ENCODE results near the gene CPPED1.

DNA sequence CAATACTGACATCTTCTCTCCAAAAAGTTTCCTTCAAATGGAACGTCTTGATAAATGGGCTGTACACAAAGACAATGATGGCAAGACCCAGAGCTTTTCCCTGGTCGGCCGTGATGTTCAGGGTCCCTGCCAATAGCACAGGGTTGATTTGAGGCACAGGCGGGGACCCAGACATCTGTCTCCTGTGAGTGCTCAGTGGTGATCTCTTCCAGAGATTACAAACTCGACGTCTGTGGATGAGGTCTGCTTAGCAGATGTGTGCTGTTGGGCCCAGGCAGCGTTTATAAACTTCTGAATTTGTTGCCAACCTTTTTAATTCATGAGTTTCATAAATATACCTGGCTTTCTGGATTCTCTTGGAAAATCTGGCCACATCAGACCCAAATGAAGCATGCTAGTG is 14.9 kb downstream of the CPPED1 start:
- no peak for TF ChIP-seq EZH2phosphoT487 (IDR thresholded peaks at IDR 0.05; ENCODE audit: borderline replicate concordance)
- TF ChIP-seq ZNF274 (IDR thresholded peaks at IDR 0.05; ENCODE audit: low read depth, low read length): no peak
- TF ChIP-seq, protein P1, sequence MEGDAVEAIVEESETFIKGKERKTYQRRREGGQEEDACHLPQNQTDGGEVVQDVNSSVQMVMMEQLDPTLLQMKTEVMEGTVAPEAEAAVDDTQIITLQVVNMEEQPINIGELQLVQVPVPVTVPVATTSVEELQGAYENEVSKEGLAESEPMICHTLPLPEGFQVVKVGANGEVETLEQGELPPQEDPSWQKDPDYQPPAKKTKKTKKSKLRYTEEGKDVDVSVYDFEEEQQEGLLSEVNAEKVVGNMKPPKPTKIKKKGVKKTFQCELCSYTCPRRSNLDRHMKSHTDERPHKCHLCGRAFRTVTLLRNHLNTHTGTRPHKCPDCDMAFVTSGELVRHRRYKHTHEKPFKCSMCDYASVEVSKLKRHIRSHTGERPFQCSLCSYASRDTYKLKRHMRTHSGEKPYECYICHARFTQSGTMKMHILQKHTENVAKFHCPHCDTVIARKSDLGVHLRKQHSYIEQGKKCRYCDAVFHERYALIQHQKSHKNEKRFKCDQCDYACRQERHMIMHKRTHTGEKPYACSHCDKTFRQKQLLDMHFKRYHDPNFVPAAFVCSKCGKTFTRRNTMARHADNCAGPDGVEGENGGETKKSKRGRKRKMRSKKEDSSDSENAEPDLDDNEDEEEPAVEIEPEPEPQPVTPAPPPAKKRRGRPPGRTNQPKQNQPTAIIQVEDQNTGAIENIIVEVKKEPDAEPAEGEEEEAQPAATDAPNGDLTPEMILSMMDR (IDR thresholded peaks at IDR 0.05 in 2 of 3, conservative IDR thresholded peaks at IDR 0.05 in 1 of 3; ENCODE audit: borderline replicate concordance in 1 of 3, insufficient read depth in 1 of 3, low read depth in 2 of 3, low read length in 2 of 3): no peak
- no peak for TF ChIP-seq CEBPB (IDR thresholded peaks at IDR 0.05; ENCODE audit: low read depth)
- no peak for TF ChIP-seq EZH2 (IDR thresholded peaks at IDR 0.05)
- no peak for TF ChIP-seq POLR2A (IDR thresholded peaks at IDR 0.05; ENCODE audit: borderline replicate concordance, extremely low read depth, insufficient read depth, insufficient read length)
- no peak for TF ChIP-seq CBX3 (IDR thresholded peaks at IDR 0.05; ENCODE audit: low read depth)
